Ectodermal cell (in vitro differentiated cells): Measurements from ENCODE around the gene A1BG.

Experiments used
- H3K27ac ChIP-seq: 2 replicates; pipeline ENCODE4 v1.7.0; 2013; ENCODE audit warnings: mild to moderate bottlenecking, low read depth, low read length; ENCODE audit not compliant: insufficient read depth, poor library complexity, severe bottlenecking
- H3K27me3 ChIP-seq: 2 replicates; pipeline ENCODE4 v1.7.0; 2013; ENCODE audit warnings: mild to moderate bottlenecking, low read length; ENCODE audit not compliant: insufficient read depth, control insufficient read depth, poor library complexity, severe bottlenecking
- H3K36me3 ChIP-seq: one replicate; pipeline ENCODE4 v1.7.0; 2013; ENCODE audit warnings: low read length; ENCODE audit not compliant: control insufficient read depth, insufficient read depth
- H3K4me1 ChIP-seq: one replicate; pipeline ENCODE4 v1.7.0; 2013; ENCODE audit warnings: low read length; ENCODE audit not compliant: control insufficient read depth, insufficient read depth
- H3K4me3 ChIP-seq: 2 replicates; pipeline ENCODE4 v1.7.0; 2013; ENCODE audit warnings: low read depth, low read length, control low read depth; ENCODE audit not compliant: insufficient read depth
- H3K9me3 ChIP-seq: 2 replicates; pipeline ENCODE4 v1.7.0; 2013; ENCODE audit warnings: mild to moderate bottlenecking, low read length, moderate library complexity; ENCODE audit not compliant: control insufficient read depth
- WGBS, 2 experiments: methylation state at CpG; one replicate each; pipeline ENCODE4 v1.1.7; 2013; ENCODE audit warnings: missing lambda C conversion rate in 2 of 2; 5-methylcytosine and 5-hydroxymethylcytosine counted together

The A1BG gene

DNA sequence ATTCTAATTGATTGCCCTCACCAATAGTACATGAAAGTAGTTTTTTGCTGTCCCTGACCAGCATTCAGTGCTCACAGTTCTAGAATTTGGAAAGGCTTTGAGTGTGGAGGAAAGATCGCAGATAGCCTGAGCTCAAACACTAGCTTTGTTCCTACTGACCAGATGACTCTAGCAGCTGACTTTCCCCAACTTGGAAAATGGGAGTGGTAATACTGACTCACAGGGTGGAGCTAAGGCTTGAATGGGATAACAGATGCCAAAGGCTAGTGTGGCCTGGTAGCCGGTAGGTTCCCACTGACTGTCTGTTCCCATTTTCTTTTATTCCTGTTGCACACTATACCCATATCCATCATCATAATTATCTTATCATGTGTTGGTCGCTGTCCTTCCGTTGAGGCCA, 22.8 kb downstream of the A1BG start:
- Histone ChIP-seq H3K36me3 (no peaks in the 10 kb centered on the region), H3K27me3 (no peaks in the 10 kb centered on the region), H3K9me3 (no peaks in the 10 kb centered on the region), H3K4me1 (peaks cover 5% of the 10 kb centered on the region), H3K27ac (no peak overlapping the region), H3K4me3 (no peak overlapping the region)
- 85 to 87% methylated on average over 4 of the region's 4 CpGs for WGBS, 2 experiments

DNA sequence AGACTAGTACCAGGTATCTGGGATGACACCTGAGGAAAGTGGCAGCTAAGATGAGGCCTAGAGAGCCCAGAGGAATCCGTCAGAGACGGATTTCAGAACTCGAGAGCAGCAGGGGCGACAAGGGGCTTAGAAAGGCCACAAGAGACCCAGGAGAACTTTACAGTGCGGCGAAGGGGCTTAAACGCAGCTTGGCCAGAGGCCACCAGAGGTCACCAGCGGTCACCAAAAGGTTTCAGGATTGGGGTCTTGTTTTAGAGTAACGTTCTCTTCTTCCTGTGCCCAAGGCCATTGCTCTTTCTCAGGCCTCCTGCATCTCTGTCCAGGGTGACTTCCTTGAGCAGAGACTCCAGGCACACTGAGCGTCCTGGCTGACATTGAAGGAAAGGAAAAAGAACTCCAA, 24.3 kb downstream of the A1BG start:
- peaks cover 8% of the 10 kb centered on the region for H3K4me1 ChIP-seq
- no peaks in the 10 kb centered on the region for H3K27me3 ChIP-seq
- no peak overlapping the region for H3K27ac ChIP-seq
- no peaks in the 10 kb centered on the region for H3K36me3 ChIP-seq
- H3K4me3 ChIP-seq = no peak overlapping the region
- WGBS, 2 experiments = 24 to 28% methylated on average over 10 of the region's 10 CpGs
- H3K9me3 ChIP-seq = no peaks in the 10 kb centered on the region

DNA sequence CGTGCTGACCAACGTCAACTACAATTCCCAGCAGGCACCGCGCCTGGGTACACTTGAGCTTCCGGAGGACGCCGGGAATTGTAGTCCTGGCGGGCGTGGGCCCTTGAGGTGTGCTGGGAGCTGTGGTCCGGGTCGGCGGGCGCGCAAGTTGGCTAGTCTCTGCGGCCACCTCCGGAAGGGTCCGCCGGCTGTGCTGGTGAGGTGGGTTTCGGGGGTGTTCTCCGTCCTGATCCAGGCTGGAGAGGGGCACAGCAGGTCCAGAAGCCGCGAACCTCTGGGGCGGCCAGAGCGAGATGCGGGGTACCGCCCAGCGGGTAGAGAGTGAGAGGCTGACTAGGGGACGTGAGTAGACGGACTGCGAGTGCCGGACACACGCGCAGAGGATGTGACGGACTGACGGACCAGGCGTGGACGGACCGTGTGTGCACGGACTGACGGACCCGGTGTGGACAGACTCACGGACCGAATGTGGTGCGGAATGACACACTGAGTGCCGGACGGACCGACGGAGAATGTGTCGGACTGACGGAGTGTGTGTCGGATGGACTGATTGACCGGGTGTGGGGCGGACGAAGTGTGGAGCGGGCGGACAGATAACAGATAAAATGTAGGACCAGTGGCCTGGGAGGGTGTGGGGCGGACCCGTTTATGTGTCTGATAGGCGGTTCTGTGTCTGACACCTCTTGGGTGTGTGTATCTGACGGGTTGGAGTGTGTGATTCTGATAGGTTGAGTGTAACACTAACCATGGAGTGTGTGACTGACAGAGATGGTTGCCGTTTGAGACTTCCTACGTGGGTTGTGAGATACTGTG, 26.2 kb downstream of the A1BG start, which contains the start of gene ZSCAN22:
TSS of gene ZSCAN22 (plus strand) at position 81 of the 813 bp plus-strand sequence. CDS start 7,809 bp downstream, outside the sequence.
- H3K36me3 ChIP-seq = no peaks in the 10 kb centered on the region
- peak within 1 kb of the TSS; percentile 60 for H3K4me3 ChIP-seq
- H3K27ac ChIP-seq = no peak within 1 kb of the TSS
- no peaks in the 10 kb centered on the region for H3K9me3 ChIP-seq
- H3K4me1 ChIP-seq = peaks cover 8% of the 10 kb centered on the region
- no peaks in the 10 kb centered on the region for H3K27me3 ChIP-seq
- 1 to 2% methylated on average over 62 of the region's 62 CpGs for WGBS, 2 experiments

DNA sequence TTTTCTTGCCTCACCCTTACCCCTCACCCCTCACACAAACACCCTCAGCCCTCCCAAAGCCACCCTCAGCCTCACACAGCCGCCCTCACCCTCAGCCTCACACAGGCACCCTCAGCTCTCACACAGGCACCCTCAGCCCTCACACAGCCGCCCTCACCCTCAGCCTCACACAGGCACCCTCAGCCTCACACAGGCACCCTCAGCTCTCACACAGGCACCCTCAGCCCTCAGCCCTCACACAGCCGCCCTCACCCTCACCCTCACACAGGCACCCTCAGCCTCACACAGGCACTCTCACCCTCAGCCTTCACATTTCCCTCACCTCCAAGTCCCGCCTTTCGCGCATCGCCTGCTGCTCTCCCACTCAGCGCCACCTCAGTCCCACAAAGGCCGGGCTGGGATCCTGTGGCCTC, 26.8 kb downstream of the A1BG start:
- no peaks in the 10 kb centered on the region for H3K9me3 ChIP-seq
- WGBS, 2 experiments = 1% methylated on average over 9 of the region's 9 CpGs
- H3K4me1 ChIP-seq = peaks cover 8% of the 10 kb centered on the region
- no peaks in the 10 kb centered on the region for H3K27me3 ChIP-seq
- peak overlapping the region; percentile 60 for H3K4me3 ChIP-seq
- no peak overlapping the region for H3K27ac ChIP-seq
- no peaks in the 10 kb centered on the region for H3K36me3 ChIP-seq

DNA sequence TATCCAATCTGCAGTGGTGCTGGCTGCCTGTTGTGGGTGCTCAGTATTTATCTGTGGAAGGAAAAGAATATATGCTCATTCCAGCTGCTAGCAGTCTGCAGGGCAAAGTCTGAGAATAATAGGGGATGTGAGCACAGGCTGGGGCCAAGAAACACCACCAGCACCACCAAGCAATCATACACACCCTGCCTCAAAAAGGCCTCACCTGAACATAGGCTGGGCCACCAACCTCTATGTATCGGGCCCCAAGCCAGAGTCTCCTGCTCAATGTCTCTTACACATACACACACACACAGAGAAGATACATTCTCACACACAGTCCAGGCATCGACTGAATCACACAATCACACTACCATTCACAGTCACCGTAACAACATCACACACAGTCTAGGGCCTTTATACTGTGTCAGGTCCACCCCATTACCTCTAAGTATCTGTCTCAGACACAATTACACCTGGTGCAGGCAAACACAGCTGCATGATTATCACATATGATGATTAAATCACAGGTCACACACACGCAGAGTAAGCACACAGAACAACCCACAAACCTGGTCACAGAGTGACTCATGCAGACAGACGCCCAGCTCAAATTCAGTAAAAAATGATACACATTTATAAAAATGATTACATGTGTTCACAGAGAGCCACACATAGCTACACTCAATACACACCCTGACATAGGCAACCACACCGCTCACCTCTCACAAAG, 27.8 kb downstream of the A1BG start:
- Histone ChIP-seq H3K36me3 (no peaks in the 10 kb centered on the region), H3K27ac (no peak overlapping the region), H3K4me3 (peak overlapping the region; percentile 60), H3K9me3 (no peaks in the 10 kb centered on the region), H3K27me3 (no peaks in the 10 kb centered on the region), H3K4me1 (peaks cover 8% of the 10 kb centered on the region)
- 87 to 94% methylated on average over 6 of the region's 6 CpGs for WGBS, 2 experiments

DNA sequence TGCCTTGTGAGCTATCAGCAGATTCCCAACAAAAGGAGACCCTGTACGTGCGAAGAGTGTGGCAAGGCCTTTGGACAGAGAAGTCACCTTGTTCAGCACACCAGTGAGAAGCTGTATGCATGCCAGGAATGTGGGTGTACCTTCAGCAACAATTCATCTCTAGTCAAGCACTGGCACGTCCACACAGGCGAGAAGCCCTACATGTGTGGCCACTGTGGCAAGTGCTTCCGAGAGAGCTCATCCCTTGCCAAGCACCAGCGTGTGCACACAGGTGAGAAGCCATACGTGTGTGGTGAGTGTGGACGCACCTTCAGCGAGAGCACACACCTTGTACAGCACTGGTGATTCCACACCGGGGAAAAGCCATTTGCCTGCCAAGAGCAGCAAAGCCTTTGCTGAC, 34.1 kb downstream of the A1BG start:
- WGBS, 2 experiments = 94 to 95% methylated on average over 10 of the region's 10 CpGs
- H3K4me1 ChIP-seq = no peaks in the 10 kb centered on the region
- H3K36me3 ChIP-seq = peaks cover 11% of the 10 kb centered on the region
- H3K27ac ChIP-seq = no peak overlapping the region
- no peak overlapping the region for H3K4me3 ChIP-seq
- H3K27me3 ChIP-seq = no peaks in the 10 kb centered on the region
- H3K9me3 ChIP-seq = no peaks in the 10 kb centered on the region

DNA sequence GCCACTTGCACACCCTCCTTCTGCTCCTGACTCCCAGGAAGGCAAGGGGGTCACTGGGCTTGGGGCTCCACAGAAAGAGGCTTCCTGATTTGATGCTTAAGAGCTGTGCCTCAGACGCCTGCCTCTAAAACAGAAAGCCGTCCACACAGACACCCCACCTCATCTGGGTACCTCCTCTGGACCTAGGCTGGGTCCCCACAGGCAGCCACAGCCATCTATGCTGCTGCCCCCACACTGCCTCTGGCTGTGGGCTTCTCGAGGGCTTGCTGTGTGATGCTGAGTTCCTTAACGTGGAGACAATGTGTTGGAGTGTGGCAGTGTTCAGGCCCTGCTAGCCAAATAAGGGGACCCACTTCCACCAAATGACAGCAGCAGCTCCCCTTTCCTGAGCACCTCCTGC, 35.0 kb downstream of the A1BG start:
- Histone ChIP-seq H3K4me3 (no peak overlapping the region), H3K36me3 (peaks cover 15% of the 10 kb centered on the region), H3K9me3 (no peaks in the 10 kb centered on the region), H3K27ac (no peak overlapping the region), H3K27me3 (no peaks in the 10 kb centered on the region), H3K4me1 (no peaks in the 10 kb centered on the region)
- 81 to 82% methylated on average over 4 of the region's 4 CpGs for WGBS, 2 experiments

DNA sequence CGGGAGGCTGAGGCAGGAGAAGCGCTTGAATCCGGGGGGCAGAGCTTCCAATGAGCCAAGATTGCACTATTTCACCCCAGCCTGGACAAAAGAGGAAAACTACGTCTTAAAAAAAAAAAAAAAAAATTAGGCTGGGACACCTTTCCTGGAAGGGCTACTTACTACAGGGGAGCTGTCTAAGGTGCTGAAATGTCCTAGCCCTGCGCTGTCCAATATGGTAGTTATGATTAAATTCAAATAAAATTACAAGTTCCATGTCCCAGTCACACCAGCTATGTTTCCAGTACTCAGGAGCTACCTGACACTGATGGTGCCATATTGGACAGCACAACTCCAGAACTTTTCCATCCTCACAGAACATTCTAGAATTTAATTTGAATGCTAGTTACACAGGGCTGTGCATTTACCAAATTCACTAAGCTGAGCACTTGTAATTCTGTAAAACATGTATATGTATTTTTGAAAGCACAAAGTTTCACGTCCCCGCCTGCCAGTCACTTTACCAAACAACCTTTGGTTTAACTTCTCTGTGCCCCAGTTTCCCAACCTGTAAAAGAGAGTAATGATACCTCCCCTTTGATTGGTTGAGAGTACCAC, 35.7 kb downstream of the A1BG start:
- no peaks in the 10 kb centered on the region for H3K4me1 ChIP-seq
- no peak overlapping the region for H3K4me3 ChIP-seq
- no peak overlapping the region for H3K27ac ChIP-seq
- peaks cover 22% of the 10 kb centered on the region for H3K36me3 ChIP-seq
- WGBS, 2 experiments = 83 to 88% methylated on average over 7 of the region's 7 CpGs
- no peaks in the 10 kb centered on the region for H3K9me3 ChIP-seq
- H3K27me3 ChIP-seq = no peaks in the 10 kb centered on the region

DNA sequence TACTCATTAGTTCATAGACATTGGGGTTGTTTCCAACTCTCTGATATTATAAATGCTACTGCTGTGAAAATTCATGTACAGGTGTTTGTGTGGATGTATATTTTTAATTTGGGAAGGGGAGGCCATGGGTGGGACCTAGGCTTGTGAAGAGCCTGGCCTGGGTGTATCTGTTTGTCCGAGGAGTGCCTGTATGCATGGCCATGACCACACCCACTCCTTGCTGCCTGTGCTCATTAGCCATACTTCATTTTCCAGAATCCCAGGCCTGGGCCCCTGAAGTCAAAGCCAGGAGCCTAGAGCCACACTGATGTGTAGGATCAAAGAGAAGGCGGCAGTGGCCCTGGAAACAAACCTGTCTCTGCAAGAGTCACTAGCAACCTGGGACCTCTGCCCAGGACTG, 37.7 kb downstream of the A1BG start:
- Histone ChIP-seq H3K27ac (no peak overlapping the region), H3K36me3 (peaks cover 32% of the 10 kb centered on the region), H3K9me3 (no peaks in the 10 kb centered on the region), H3K27me3 (no peaks in the 10 kb centered on the region), H3K4me3 (no peak overlapping the region), H3K4me1 (no peaks in the 10 kb centered on the region)
- 93 to 94% methylated on average over 2 of the region's 2 CpGs for WGBS, 2 experiments

DNA sequence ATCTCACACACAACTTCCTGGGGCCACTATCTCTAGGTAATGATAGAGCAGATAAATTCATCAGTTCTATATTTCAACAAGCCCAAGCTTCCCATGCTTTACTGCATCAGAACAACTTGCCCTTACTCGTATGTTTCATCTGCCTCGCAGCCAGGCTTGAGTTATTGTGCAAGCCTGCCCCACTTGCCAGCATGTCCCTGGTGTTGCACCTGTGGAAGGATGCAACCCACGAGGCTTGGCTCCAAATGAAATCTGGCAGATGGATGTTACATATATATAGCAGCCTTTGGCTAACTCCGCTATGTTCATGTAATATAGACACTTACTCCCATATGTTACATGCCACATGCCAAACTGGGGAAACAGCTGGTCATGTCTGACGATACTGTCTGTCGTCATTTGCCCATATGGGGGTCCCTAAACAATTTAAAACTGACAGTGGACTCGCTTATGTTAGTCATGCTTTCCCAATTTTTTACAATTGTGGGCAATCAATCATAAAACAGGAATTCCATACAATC, 41.9 kb downstream of the A1BG start:
- Histone ChIP-seq H3K27ac (no peak overlapping the region), H3K36me3 (peaks cover 34% of the 10 kb centered on the region), H3K9me3 (no peaks in the 10 kb centered on the region), H3K4me3 (no peak overlapping the region), H3K4me1 (peaks cover under 1% of the 10 kb centered on the region), H3K27me3 (no peaks in the 10 kb centered on the region)
- WGBS, 2 experiments = 93 to 95% methylated on average over 7 of the region's 7 CpGs
